Testis (tissue), 3 donors: ENCODE measurements around the gene MAML2. TPM values are rescaled to one million over a fixed set of nuclear protein-coding genes. Genes with fewer than 3 reads are reported as not detected.

ENCODE experiments used
- DNase-seq: peaks from one replicate; pipeline ENCODE4 v3.0.0-alpha.2; 2019
- H3K27ac ChIP-seq, 2 donors: fragments of 200-600 bp; sonication (generic); one replicate each; pipeline ENCODE4 v1.5.1; 2019
- H3K27me3 ChIP-seq: fragments of 200-600 bp; sonication (generic); one replicate; pipeline ENCODE4 v1.5.1; 2019
- H3K36me3 ChIP-seq: fragments of 200-600 bp; sonication (generic); one replicate; pipeline ENCODE4 v1.5.1; 2017; ENCODE audit warnings: low read depth; ENCODE audit errors: missing control alignments
- H3K4me1 ChIP-seq: fragments of 200-600 bp; sonication (generic); one replicate; pipeline ENCODE4 v1.5.1; 2019
- H3K4me3 ChIP-seq, 2 donors: fragments of 200-600 bp; sonication (generic); one replicate each; pipeline ENCODE4 v1.5.1; 2017 to 2019
- H3K9me3 ChIP-seq: fragments of 200-600 bp; sonication (generic); one replicate; pipeline ENCODE4 v1.5.1; 2017
- CTCF ChIP-seq, 3 experiments: fragments of 450-650 bp in 2 of 3; fragments of 200-600 bp in 1 of 3; sonication (generic) in 1 of 3; IDR thresholded peaks; one replicate each; pipeline ENCODE4 v1.5.1; 2016 to 2019; ENCODE audit warnings: antibody characterized with exemption in 3 of 3, mild to moderate bottlenecking in 2 of 3, moderate library complexity in 1 of 3
- POLR2A ChIP-seq: fragments of 450-650 bp; IDR thresholded peaks from one replicate; pipeline ENCODE4 v1.6.1; 2017; ENCODE audit warnings: antibody characterized with exemption, mild to moderate bottlenecking, moderate library complexity
- WGBS, 2 donors: methylation state at CpG; one replicate each; pipeline ENCODE4 v1.1.5; 2018; 5-methylcytosine and 5-hydroxymethylcytosine counted together
- intact Hi-C: fragments of 100-400 bp; cut with DNase I; formaldehyde crosslinking; loops from one replicate; pipeline ENCODE4 v1.15.1; 2023; ENCODE audit warnings: low total_unique reads
- polyA plus RNA-seq: library from polyadenylated mRNA; stranded (reverse); fragments of 350-450 nt; fragmentation: Illumina TruSeq; extraction: RNeasy Lipid Tissue Mini Kit (QIAGEN cat#74804); gene quantifications from one replicate; pipeline ENCODE4 v1.2.3, GENCODE V29; 2014; ENCODE audit warnings: low read depth, low replicate concordance; ENCODE audit not compliant: insufficient read depth
- total RNA-seq, 2 donors: library from RNA; depleted of rRNA; stranded (reverse); fragments of >200 nt; gene quantifications; one replicate each; pipeline ENCODE4 v1.2.3, GENCODE V29; 2016

MAML2 gene
- total and polyA plus RNA-seq, 3 donors from 2014 or later, result 5.1 to 23.6 (median 17.6) TPM

GRCh38 chr11:96211436-96211835 is 131.6 kb downstream of the MAML2 start:
- no peak for TF ChIP-seq CTCF (IDR thresholded peaks at IDR 0.05)
- TF ChIP-seq POLR2A, result no peak
- Histone ChIP-seq H3K4me1 (peaks cover 26% of the 10 kb centered on the region), H3K4me3 (no peak overlapping the region), H3K9me3 (no peaks in the 10 kb centered on the region), H3K27ac (no peak overlapping the region), H3K27me3 (no peaks in the 10 kb centered on the region), H3K36me3 (no peaks in the 10 kb centered on the region)
- intact Hi-C loops, result no loop called here
- 83 to 87% methylated on average over 2 of the region's 2 CpGs for WGBS, 2 donors
- DNase-seq, result no peak

- H3K27ac ChIP-seq, result peak overlapping the region in 1 of 2 donors; percentile 31
- DNase-seq, result no peak
- H3K27me3 ChIP-seq, result no peaks in the 10 kb centered on the region
- TF ChIP-seq CTCF (IDR thresholded peaks at IDR 0.05) (no peak), POLR2A (no peak)
- no peaks in the 10 kb centered on the region for H3K36me3 ChIP-seq
- intact Hi-C loops, result no loop called here
- no peaks in the 10 kb centered on the region for H3K4me1 ChIP-seq
- no peaks in the 10 kb centered on the region for H3K9me3 ChIP-seq
- 78% methylated on average over 5 of the region's 5 CpGs for WGBS, 2 donors
- H3K4me3 ChIP-seq, result no peak overlapping the region
These were observed 135.2 kb downstream of the MAML2 start for GRCh38 chr11:96207459-96208449.

GRCh38 chr11:96206955-96207354 is 136.0 kb downstream of the MAML2 start:
- H3K27ac ChIP-seq, result no peak overlapping the region
- H3K27me3 ChIP-seq, result no peaks in the 10 kb centered on the region
- 96 to 97% methylated on average over 2 of the region's 2 CpGs for WGBS, 2 donors
- no peaks in the 10 kb centered on the region for H3K4me1 ChIP-seq
- no peaks in the 10 kb centered on the region for H3K36me3 ChIP-seq
- TF ChIP-seq POLR2A (no peak), CTCF (IDR thresholded peaks at IDR 0.05) (no peak)
- no peak for DNase-seq
- intact Hi-C loops, result no loop called here
- no peak overlapping the region for H3K4me3 ChIP-seq
- H3K9me3 ChIP-seq, result no peaks in the 10 kb centered on the region

- TF ChIP-seq POLR2A (no peak), CTCF (IDR thresholded peaks at IDR 0.05) (no peak)
- 85 to 89% methylated on average over 3 of the region's 3 CpGs for WGBS, 2 donors
These were observed 137.6 kb downstream of the MAML2 start for GRCh38 chr11:96205460-96205809.

More at GRCh38 chr11:96205460-96205809, 137.6 kb downstream of the MAML2 start:
- no peak for DNase-seq
- Histone ChIP-seq H3K4me1 (peaks cover 2% of the 10 kb centered on the region), H3K27me3 (no peaks in the 10 kb centered on the region), H3K27ac (no peak overlapping the region), H3K9me3 (no peaks in the 10 kb centered on the region), H3K36me3 (no peaks in the 10 kb centered on the region), H3K4me3 (no peak overlapping the region)
- intact Hi-C loops, result no loop called here
